GM12891 (cell line): Measurements from ENCODE around the gene ERAS.

Source experiments
- PAX5 ChIP-seq: IDR thresholded peaks from 2 replicates; pipeline ENCODE4 v1.6.1; 2011; ENCODE audit warnings: low read length, moderate library complexity, mild to moderate bottlenecking; ENCODE audit not compliant: insufficient read depth, severe bottlenecking
- POLR2A ChIP-seq: IDR thresholded peaks from 2 replicates; pipeline ENCODE4 v1.6.1; 2011; ENCODE audit warnings: low read depth, low read length, control low read depth
- POLR2AphosphoS5 ChIP-seq: IDR thresholded peaks from 2 replicates; pipeline ENCODE4 v1.6.1; 2011; ENCODE audit warnings: low read depth, low read length, control low read depth
- POU2F2 ChIP-seq: IDR thresholded peaks from 2 replicates; pipeline ENCODE4 v1.6.1; 2011; ENCODE audit warnings: low read depth, mild to moderate bottlenecking, control low read depth, low read length, moderate library complexity
- SPI1 ChIP-seq: IDR thresholded peaks from 2 replicates; pipeline ENCODE4 v1.6.1; 2011; ENCODE audit warnings: low read depth, low read length, control low read depth
- TAF1 ChIP-seq: IDR thresholded peaks from 2 replicates; pipeline ENCODE4 v1.6.1; 2011; ENCODE audit warnings: low read depth, low read length, control low read depth

- TF ChIP-seq TAF1 (no peak), POLR2A (no peak), POLR2AphosphoS5 (no peak), PAX5 (no peak), SPI1 (no peak), POU2F2 (no peak)
Measured at GRCh38 chrX:48779399-48779798, 46.9 kb upstream of the ERAS start.
